ENCODE data around the gene NUTF2.
"Not testable (repeated sequence)": the region's sequence is repeated elsewhere in the genome, so short reads cannot be mapped to it uniquely, and the experiment has no call there.

NUTF2 gene

GRCh38 chr16:67883146-67883871 is 36.6 kb downstream of the NUTF2 start:
- DNase-seq (ENCODE audit: low spot score) (peak; percentile 12), FAIRE-seq (no peak)

- DNase-seq (ENCODE audit: low spot score) (no peak), FAIRE-seq (no peak)
Measured at GRCh38 chr16:67883872-67884261, 37.1 kb downstream of the NUTF2 start.

GRCh38 chr16:67884684-67885083 is 38.0 kb downstream of the NUTF2 start, which contains the start of gene NRN1L:
Gene NRN1L, plus strand, starts transcription at chr16:67884885. Its CDS starts 19 bp downstream, at chr16:67884904.
- FAIRE-seq (no peak), DNase-seq (ENCODE audit: low spot score) (no peak)

- FAIRE-seq: no peak
Measured at GRCh38 chr16:67885545-67885944, 38.8 kb downstream of the NUTF2 start.

GRCh38 chr16:67885976-67886375 is 39.2 kb downstream of the NUTF2 start:
- no peak for DNase-seq (ENCODE audit: low spot score)
- no peak for FAIRE-seq

More at GRCh38 chr16:67885545-67885944, 38.8 kb downstream of the NUTF2 start:
- DNase-seq (ENCODE audit: low spot score): no peak

- no peak for FAIRE-seq
- no peak for DNase-seq (ENCODE audit: low spot score)
Measured at GRCh38 chr16:67886387-67886786, 39.7 kb downstream of the NUTF2 start.

GRCh38 chr16:67888331-67888730 is 41.6 kb downstream of the NUTF2 start:
- FAIRE-seq (no peak), DNase-seq (ENCODE audit: low spot score) (no peak)

GRCh38 chr16:67892375-67892774 is 45.6 kb downstream of the NUTF2 start:
- no peak for FAIRE-seq
- no peak for DNase-seq (ENCODE audit: low spot score)

GRCh38 chr16:67892899-67893742 is 46.4 kb downstream of the NUTF2 start, which contains the start of gene PSKH1:
Gene PSKH1, plus strand, starts transcription at chr16:67893254. Its CDS starts 15,496 bp downstream, at chr16:67908750.
- FAIRE-seq (no peak), DNase-seq (ENCODE audit: low spot score) (peak; percentile 87)

- no peak for DNase-seq (ENCODE audit: low spot score)
- no peak for FAIRE-seq
Measured at GRCh38 chr16:67893743-67894399, 47.1 kb downstream of the NUTF2 start.

GRCh38 chr16:67897231-67897630 is 50.5 kb downstream of the NUTF2 start:
- FAIRE-seq (no peak), DNase-seq (ENCODE audit: low spot score) (no peak)

- DNase-seq (ENCODE audit: low spot score) (no peak), FAIRE-seq (no peak)
Measured at GRCh38 chr16:67901734-67902133, 55.0 kb downstream of the NUTF2 start.

GRCh38 chr16:67902831-67903230 is 56.1 kb downstream of the NUTF2 start:
- DNase-seq (ENCODE audit: low spot score): no peak
- FAIRE-seq: no peak

- DNase-seq (ENCODE audit: low spot score) (no peak), FAIRE-seq (no peak)
Measured at GRCh38 chr16:67907397-67908180, 60.9 kb downstream of the NUTF2 start.

- DNase-seq (ENCODE audit: low spot score) (no peak), FAIRE-seq (no peak)
Measured at GRCh38 chr16:67909056-67909742, 62.5 kb downstream of the NUTF2 start.

GRCh38 chr16:67910158-67910557 is 63.4 kb downstream of the NUTF2 start:
- no peak for DNase-seq (ENCODE audit: low spot score)
- FAIRE-seq: no peak

GRCh38 chr16:67914758-67915495 is 68.2 kb downstream of the NUTF2 start:
- FAIRE-seq (no peak), DNase-seq (ENCODE audit: low spot score) (no peak)

- not testable (repeated sequence) for DNase-seq (ENCODE audit: low spot score); FAIRE-seq
Measured at GRCh38 chr16:67915496-67915769, 68.7 kb downstream of the NUTF2 start.

- DNase-seq (ENCODE audit: low spot score) (no peak), FAIRE-seq (no peak)
Measured at GRCh38 chr16:67915831-67916723, 69.3 kb downstream of the NUTF2 start.
